Measurements from ENCODE around the gene UBXN1. TPM values are rescaled to one million over a fixed set of nuclear protein-coding genes. Genes with fewer than 3 reads are reported as not detected.

UBXN1 gene
- polyA plus RNA-seq, 1 donor (not counting 4 experiments of a cell fraction or from before 2014, with no cell fraction given): 58.5 TPM

DNA sequence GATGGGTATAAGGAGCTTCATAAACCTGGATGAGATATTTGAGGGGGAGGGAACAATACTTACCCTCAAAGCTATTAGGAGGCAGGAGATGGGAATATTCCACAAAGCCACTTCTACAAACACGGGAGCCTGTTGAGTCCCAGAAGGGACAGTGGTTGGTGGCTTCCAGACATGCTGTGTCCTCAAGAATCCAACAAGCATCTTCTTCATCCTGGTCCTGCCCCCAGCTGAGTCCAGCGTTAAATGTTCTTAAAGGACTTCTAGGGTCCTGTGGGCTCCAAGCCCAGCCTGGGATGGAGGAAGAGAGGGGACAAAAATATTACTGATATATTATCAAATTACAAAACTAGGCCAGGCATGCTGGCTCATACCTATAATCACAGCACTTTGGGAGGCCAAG lies 11.4 kb downstream of the UBXN1 start:
- Histone ChIP-seq H3K4me2 (ENCODE audit: control insufficient read depth, extremely low read depth, insufficient read depth, low read depth, low read length) (peak overlapping the region; percentile 95), H3K9me1 (ENCODE audit: control insufficient read depth, extremely low read depth, insufficient read depth, low read length) (no peaks in the 10 kb centered on the region), H3K4me3 (ENCODE audit: control insufficient read depth in 2 of 3, extremely low read depth in 1 of 3, insufficient read depth in 2 of 3, low read depth in 1 of 3, low read length in 3 of 3) (no peak overlapping the region), H3K27ac (ENCODE audit: control insufficient read depth, insufficient read depth, low read length) (no peak overlapping the region), H4K20me1 (ENCODE audit: control insufficient read depth, extremely low read depth, insufficient read depth, low read length) (peaks cover 4% of the 10 kb centered on the region), H3K79me2 (ENCODE audit: control insufficient read depth, insufficient read depth, low read length) (peaks cover 57% of the 10 kb centered on the region), H3K9ac (ENCODE audit: control insufficient read depth, extremely low read depth, insufficient read depth, low read length) (no peak overlapping the region), H3K36me3 (ENCODE audit: control insufficient read depth in 2 of 2, extremely low read depth in 1 of 2, insufficient read depth in 2 of 2, low read length in 2 of 2) (peaks cover 20 to 37% of the 10 kb centered on the region in 2 experiments), H2AFZ (ENCODE audit: control insufficient read depth, low read length) (no peak overlapping the region), H3K4me1 (ENCODE audit: control insufficient read depth, extremely low read depth, insufficient read depth, low read length) (peaks cover 25% of the 10 kb centered on the region), H3K27me3 (ENCODE audit: control insufficient read depth, extremely low read depth, insufficient read depth, low read length) (no peaks in the 10 kb centered on the region), H3K9me3 (ENCODE audit: control insufficient read depth, low read depth, low read length) (no peaks in the 10 kb centered on the region)
- TF ChIP-seq EZH2 (IDR thresholded peaks at IDR 0.05; ENCODE audit: low read length): no peak
- TF ChIP-seq, protein P1, sequence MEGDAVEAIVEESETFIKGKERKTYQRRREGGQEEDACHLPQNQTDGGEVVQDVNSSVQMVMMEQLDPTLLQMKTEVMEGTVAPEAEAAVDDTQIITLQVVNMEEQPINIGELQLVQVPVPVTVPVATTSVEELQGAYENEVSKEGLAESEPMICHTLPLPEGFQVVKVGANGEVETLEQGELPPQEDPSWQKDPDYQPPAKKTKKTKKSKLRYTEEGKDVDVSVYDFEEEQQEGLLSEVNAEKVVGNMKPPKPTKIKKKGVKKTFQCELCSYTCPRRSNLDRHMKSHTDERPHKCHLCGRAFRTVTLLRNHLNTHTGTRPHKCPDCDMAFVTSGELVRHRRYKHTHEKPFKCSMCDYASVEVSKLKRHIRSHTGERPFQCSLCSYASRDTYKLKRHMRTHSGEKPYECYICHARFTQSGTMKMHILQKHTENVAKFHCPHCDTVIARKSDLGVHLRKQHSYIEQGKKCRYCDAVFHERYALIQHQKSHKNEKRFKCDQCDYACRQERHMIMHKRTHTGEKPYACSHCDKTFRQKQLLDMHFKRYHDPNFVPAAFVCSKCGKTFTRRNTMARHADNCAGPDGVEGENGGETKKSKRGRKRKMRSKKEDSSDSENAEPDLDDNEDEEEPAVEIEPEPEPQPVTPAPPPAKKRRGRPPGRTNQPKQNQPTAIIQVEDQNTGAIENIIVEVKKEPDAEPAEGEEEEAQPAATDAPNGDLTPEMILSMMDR (optimal IDR thresholded peaks at IDR 0.05 in 1 of 3, IDR thresholded peaks at IDR 0.05 in 1 of 3, conservative IDR thresholded peaks at IDR 0.05 in 1 of 3; ENCODE audit: extremely low read depth in 1 of 3, insufficient read depth in 2 of 3, low read length in 3 of 3): no peak
- FAIRE-seq: no peak
- dilution Hi-C loops (cut with MboI; ENCODE audit: extremely low pct_ligation_motif_present, low sequenced_read_pairs): no loop called here
- no peak for DNase-seq (ENCODE audit: low read depth, low spot score)

DNA sequence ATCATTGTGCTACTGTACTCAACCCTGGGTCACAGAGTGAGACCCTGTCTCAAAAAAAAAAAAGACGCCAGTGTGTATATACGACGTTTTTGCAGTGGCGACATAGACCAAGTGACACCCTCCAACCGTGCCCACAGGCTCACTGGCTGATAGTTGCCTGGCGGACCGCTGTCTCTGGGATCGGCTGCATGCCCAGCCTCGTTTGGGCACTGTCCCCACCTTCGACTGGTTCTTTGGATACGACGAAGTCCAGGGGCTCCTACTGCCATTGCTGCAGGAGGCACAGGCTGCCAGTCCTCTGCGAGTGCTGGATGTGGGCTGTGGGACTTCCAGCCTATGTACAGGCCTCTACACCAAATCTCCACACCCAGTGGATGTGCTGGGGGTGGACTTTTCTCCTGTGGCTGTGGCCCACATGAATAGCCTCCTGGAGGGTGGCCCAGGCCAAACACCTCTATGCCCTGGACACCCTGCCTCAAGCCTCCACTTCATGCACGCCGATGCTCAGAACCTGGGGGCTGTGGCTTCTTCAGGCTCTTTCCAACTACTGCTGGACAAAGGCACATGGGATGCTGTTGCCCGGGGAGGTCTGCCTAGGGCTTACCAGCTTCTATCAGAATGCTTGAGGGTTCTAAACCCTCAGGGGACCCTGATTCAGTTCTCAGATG lies 12.5 kb downstream of the UBXN1 start:
- Histone ChIP-seq H3K4me2 (ENCODE audit: control insufficient read depth, extremely low read depth, insufficient read depth, low read depth, low read length) (peak overlapping the region; percentile 95), H2AFZ (ENCODE audit: control insufficient read depth, low read length) (no peak overlapping the region), H3K9me3 (ENCODE audit: control insufficient read depth, low read depth, low read length) (no peaks in the 10 kb centered on the region), H3K79me2 (ENCODE audit: control insufficient read depth, insufficient read depth, low read length) (peaks cover 48% of the 10 kb centered on the region), H3K9ac (ENCODE audit: control insufficient read depth, extremely low read depth, insufficient read depth, low read length) (peak overlapping the region; percentile 95), H3K4me3 (ENCODE audit: control insufficient read depth in 2 of 3, extremely low read depth in 1 of 3, insufficient read depth in 2 of 3, low read depth in 1 of 3, low read length in 3 of 3) (peak overlapping the region; percentile 93 to 97 (median 95)), H3K4me1 (ENCODE audit: control insufficient read depth, extremely low read depth, insufficient read depth, low read length) (peaks cover 25% of the 10 kb centered on the region), H4K20me1 (ENCODE audit: control insufficient read depth, extremely low read depth, insufficient read depth, low read length) (peaks cover 4% of the 10 kb centered on the region), H3K27ac (ENCODE audit: control insufficient read depth, insufficient read depth, low read length) (peak overlapping the region; percentile 86), H3K9me1 (ENCODE audit: control insufficient read depth, extremely low read depth, insufficient read depth, low read length) (no peaks in the 10 kb centered on the region), H3K36me3 (ENCODE audit: control insufficient read depth in 2 of 2, extremely low read depth in 1 of 2, insufficient read depth in 2 of 2, low read length in 2 of 2) (peaks cover 23 to 37% of the 10 kb centered on the region in 2 experiments), H3K27me3 (ENCODE audit: control insufficient read depth, extremely low read depth, insufficient read depth, low read length) (no peaks in the 10 kb centered on the region)
- no peak for FAIRE-seq
- dilution Hi-C loops (cut with MboI; ENCODE audit: extremely low pct_ligation_motif_present, low sequenced_read_pairs): no loop called here
- no peak for TF ChIP-seq EZH2 (IDR thresholded peaks at IDR 0.05; ENCODE audit: low read length)
- TF ChIP-seq, protein P1 (optimal IDR thresholded peaks at IDR 0.05 in 1 of 3, IDR thresholded peaks at IDR 0.05 in 1 of 3, conservative IDR thresholded peaks at IDR 0.05 in 1 of 3; ENCODE audit: extremely low read depth in 1 of 3, insufficient read depth in 2 of 3, low read length in 3 of 3): no peak
- DNase-seq (ENCODE audit: low read depth, low spot score): no peak

Data from keratinocyte (primary cell).